H1 (cell line): ENCODE results near the gene ALDH3A1. TPM values are rescaled to one million over a fixed set of nuclear protein-coding genes. Genes with fewer than 3 reads are reported as not detected.

Experiments used
- CTCF ChIA-PET: fragments of 300-600 bp; sonication (Branson Sonifier 250); formaldehyde crosslinking; loops from one replicate; lab custom pipeline; 2021; ENCODE audit not compliant: partially characterized antibody; lab: Charles Lee
- POLR2A ChIA-PET: fragments of 300-600 bp; sonication (Branson Sonifier 250); formaldehyde crosslinking; loops from one replicate; lab custom pipeline; 2021; ENCODE audit warnings: inconsistent platforms; ENCODE audit not compliant: partially characterized antibody; lab: Charles Lee
- DNase-seq, 2 experiments: peaks; one replicate each; pipeline versions ENCODE4 v3.0.0 to v3.0.0-alpha.2; 2010 to 2022; ENCODE audit warnings: low spot score in 2 of 2, low read depth in 1 of 2, mixed read lengths in 1 of 2
- FAIRE-seq: peaks from 2 replicates; lab custom pipeline; 2011; peaks lifted over from hg19 to GRCh38; lab: Jason Lieb, UNC
- H2AFZ ChIP-seq: 2 replicates; pipeline ENCODE4 v1.8.1; 2012; ENCODE audit warnings: low read length, inconsistent platforms
- H2AK5ac ChIP-seq: 2 replicates; pipeline ENCODE4 v1.6.1; 2013; ENCODE audit warnings: low read depth, low read length
- H2BK120ac ChIP-seq: replicated peaks from 2 replicates; pipeline ENCODE3; 2013; ENCODE audit warnings: low read depth, low read length, inconsistent platforms
- H2BK12ac ChIP-seq: 2 replicates; pipeline ENCODE4 v1.6.1; 2013; ENCODE audit warnings: low read depth, low read length
- H2BK15ac ChIP-seq: 2 replicates; pipeline ENCODE4 v1.6.1; 2013; ENCODE audit warnings: low read length
- H2BK20ac ChIP-seq: 2 replicates; pipeline ENCODE4 v1.6.1; 2013; ENCODE audit warnings: low read length
- H2BK5ac ChIP-seq: 2 replicates; pipeline ENCODE4 v1.6.1; 2013; ENCODE audit warnings: low read depth, low read length
- H3K14ac ChIP-seq: 2 replicates; pipeline ENCODE4 v1.6.1; 2013; ENCODE audit warnings: inconsistent platforms; ENCODE audit not compliant: insufficient read length
- H3K18ac ChIP-seq: 2 replicates; pipeline ENCODE4 v1.6.1; 2013; ENCODE audit warnings: low read length; ENCODE audit errors: extremely low read depth
- H3K23ac ChIP-seq: 2 replicates; pipeline ENCODE4 v1.6.1; 2013; ENCODE audit warnings: inconsistent platforms; ENCODE audit not compliant: insufficient read length
- H3K23me2 ChIP-seq: 2 replicates; pipeline ENCODE4 v1.6.1; 2013; ENCODE audit warnings: low read depth, low read length
- H3K27ac ChIP-seq: 2 replicates; pipeline ENCODE4 v1.6.1; 2011; ENCODE audit warnings: low read depth, low read length, inconsistent platforms
- H3K27me3 ChIP-seq, 4 experiments: replicated peaks in 1 of 4; 1 replicate in 1 of 4; 2 replicates in 3 of 4; pipeline versions ENCODE4 v1.6.1 to v1.8.1; 2011 to 2013; ENCODE audit warnings: low read length in 3 of 4, mild to moderate bottlenecking in 3 of 4, inconsistent platforms in 2 of 4, mixed read lengths in 2 of 4, moderate library complexity in 1 of 4; ENCODE audit not compliant: control insufficient read depth in 3 of 4, insufficient read depth in 3 of 4; ENCODE audit errors: extremely low read depth in 1 of 4
- H3K36me3 ChIP-seq, 4 experiments: 2 replicates each; pipeline versions ENCODE4 v1.6.1 to v1.8.1; 2011 to 2013; ENCODE audit warnings: mild to moderate bottlenecking in 4 of 4, low read length in 3 of 4, moderate library complexity in 2 of 4, control low read depth in 1 of 4, inconsistent platforms in 1 of 4; ENCODE audit not compliant: insufficient read depth in 4 of 4, control insufficient read depth in 2 of 4
- H3K4ac ChIP-seq: replicated peaks from 2 replicates; pipeline ENCODE3; 2013; ENCODE audit warnings: low read length, low read depth, mixed read lengths, inconsistent platforms; ENCODE audit not compliant: insufficient read length
- H3K4me1 ChIP-seq, 4 experiments: replicated peaks in 1 of 4; 1 replicate in 1 of 4; 2 replicates in 3 of 4; pipeline versions ENCODE4 v1.6.1 to v1.8.1; 2011 to 2013; ENCODE audit warnings: low read length in 3 of 4, inconsistent platforms in 2 of 4, mixed read lengths in 1 of 4; ENCODE audit not compliant: insufficient read depth in 4 of 4, control insufficient read depth in 3 of 4
- H3K4me2 ChIP-seq, 2 experiments: 2 replicates each; pipeline versions ENCODE4 v1.6.1 to v1.8.1; 2011 to 2013; ENCODE audit warnings: low read depth in 2 of 2, low read length in 2 of 2, control low read depth in 1 of 2, inconsistent platforms in 1 of 2, mild to moderate bottlenecking in 1 of 2; ENCODE audit not compliant: insufficient read depth in 1 of 2
- H3K4me3 ChIP-seq, 4 experiments: fragments of 200-600, 300-600 bp in 1 of 4; sonication (generic), shearing (Covaris generic), sonication (Bioruptor Twin) in 1 of 4; 2 replicates each; pipeline versions ENCODE4 v1.5.1 to v1.8.1; 2011 to 2016; ENCODE audit warnings: low read length in 4 of 4, low read depth in 3 of 4, control low read depth in 2 of 4, inconsistent platforms in 2 of 4, mild to moderate bottlenecking in 2 of 4, mixed read lengths in 1 of 4, moderate library complexity in 1 of 4; ENCODE audit not compliant: insufficient read depth in 2 of 4; ENCODE audit errors: extremely low read depth in 1 of 4
- H3K56ac ChIP-seq: replicated peaks from 2 replicates; pipeline ENCODE3; 2013; ENCODE audit warnings: low read depth, mild to moderate bottlenecking, mixed read lengths, low read length, inconsistent platforms; ENCODE audit not compliant: insufficient read length
- H3K79me1 ChIP-seq: 2 replicates; pipeline ENCODE4 v1.6.1; 2013; ENCODE audit warnings: low read depth, low read length, control low read depth
- H3K79me2 ChIP-seq, 2 experiments: 2 replicates each; pipeline versions ENCODE4 v1.6.1 to v1.8.1; 2012 to 2013; ENCODE audit warnings: low read length in 2 of 2, mild to moderate bottlenecking in 2 of 2, inconsistent platforms in 1 of 2; ENCODE audit not compliant: insufficient read depth in 2 of 2, control insufficient read depth in 1 of 2
- H3K9ac ChIP-seq, 4 experiments: replicated peaks in 1 of 4; 1 replicate in 1 of 4; 2 replicates in 3 of 4; pipeline versions ENCODE4 v1.6.1 to v1.8.1; 2011 to 2013; ENCODE audit warnings: low read depth in 3 of 4, low read length in 3 of 4, control low read depth in 2 of 4, mild to moderate bottlenecking in 2 of 4, moderate library complexity in 2 of 4, inconsistent platforms in 1 of 4; ENCODE audit errors: extremely low read depth in 1 of 4
- H3K9me3 ChIP-seq, 2 experiments: 2 replicates each; pipeline versions ENCODE4 v1.6.1 to v1.8.1; 2012 to 2013; ENCODE audit warnings: mild to moderate bottlenecking in 2 of 2, moderate library complexity in 2 of 2, control low read depth in 1 of 2, inconsistent platforms in 1 of 2, low read depth in 1 of 2, low read length in 1 of 2, mixed read lengths in 1 of 2; ENCODE audit not compliant: insufficient read depth in 2 of 2
- H4K20me1 ChIP-seq, 2 experiments: replicated peaks in 1 of 2; 2 replicates each; pipeline versions ENCODE3 to v1.8.1; 2011 to 2013; ENCODE audit warnings: inconsistent platforms in 2 of 2, low read length in 2 of 2, mild to moderate bottlenecking in 1 of 2; ENCODE audit not compliant: insufficient read depth in 2 of 2, control insufficient read depth in 1 of 2
- H4K5ac ChIP-seq: 2 replicates; pipeline ENCODE4 v1.6.1; 2013; ENCODE audit warnings: low read length, low read depth, mixed read lengths, inconsistent platforms; ENCODE audit not compliant: insufficient read length
- H4K8ac ChIP-seq: 2 replicates; pipeline ENCODE4 v1.8.0; 2013; ENCODE audit warnings: mild to moderate bottlenecking, moderate library complexity, low read length, inconsistent platforms; ENCODE audit not compliant: insufficient read depth; ENCODE audit errors: extremely low read depth
- H4K91ac ChIP-seq: replicated peaks from 2 replicates; pipeline ENCODE3; 2013; ENCODE audit warnings: low read length, mixed read lengths, inconsistent platforms; ENCODE audit not compliant: insufficient read length
- BRCA1 ChIP-seq: IDR thresholded peaks from 2 replicates; pipeline ENCODE4 v1.6.1; 2012; ENCODE audit warnings: low read depth, low read length, improper control_type of control experiment
- CEBPB ChIP-seq: IDR thresholded peaks from 2 replicates; pipeline ENCODE4 v1.6.1; 2012; ENCODE audit warnings: low read depth, low read length
- EP300 ChIP-seq, 2 experiments: IDR thresholded peaks; 1 replicate in 1 of 2; 2 replicates in 1 of 2; pipeline ENCODE4 v1.6.1; 2011 to 2012; ENCODE audit warnings: low read depth in 2 of 2, low read length in 2 of 2, mild to moderate bottlenecking in 2 of 2, borderline replicate concordance in 1 of 2, inconsistent platforms in 1 of 2, moderate library complexity in 1 of 2
- FOSL1 ChIP-seq: IDR thresholded peaks from 2 replicates; pipeline ENCODE4 v1.6.1; 2011; ENCODE audit warnings: mild to moderate bottlenecking, low read depth, low read length, moderate library complexity; ENCODE audit not compliant: insufficient read depth
- HDAC6 ChIP-seq: IDR thresholded peaks from one replicate; pipeline ENCODE4 v1.7.1; 2012; ENCODE audit warnings: low read depth, mild to moderate bottlenecking, inconsistent platforms, low read length, moderate library complexity
- JUND ChIP-seq: IDR thresholded peaks from 2 replicates; pipeline ENCODE4 v1.6.1; 2011; ENCODE audit warnings: mild to moderate bottlenecking, improper control_type of control experiment, low read length
- KDM5A ChIP-seq: fragments of 200-600 bp; IDR thresholded peaks from 2 replicates; pipeline ENCODE4 v1.7.1; 2012; ENCODE audit warnings: mild to moderate bottlenecking, low read length, inconsistent platforms, mixed read lengths
- MAFK ChIP-seq: IDR thresholded peaks from 2 replicates; pipeline ENCODE4 v1.6.1; 2012; ENCODE audit warnings: low read depth, mild to moderate bottlenecking, improper control_type of control experiment, low read length
- POLR2A ChIP-seq, 2 experiments: IDR thresholded peaks; 1 replicate in 1 of 2; 2 replicates in 1 of 2; pipeline ENCODE4 v1.6.1; 2011; ENCODE audit warnings: low read depth in 2 of 2, low read length in 2 of 2, mild to moderate bottlenecking in 2 of 2; ENCODE audit errors: control extremely low read depth in 1 of 2
- RAD21 ChIP-seq, 2 experiments: IDR thresholded peaks in 1 of 2; conservative IDR thresholded peaks in 1 of 2; 2 replicates each; pipeline ENCODE4 v1.6.1; 2011; ENCODE audit warnings: low read depth in 2 of 2, low read length in 2 of 2, improper control_type of control experiment in 1 of 2, inconsistent platforms in 1 of 2, mild to moderate bottlenecking in 1 of 2, moderate library complexity in 1 of 2
- SAP30 ChIP-seq: fragments of 300-600 bp; sonication (generic); IDR thresholded peaks from 2 replicates; pipeline ENCODE4 v1.7.1; 2012; ENCODE audit warnings: low read length, moderate library complexity, mild to moderate bottlenecking, inconsistent platforms; ENCODE audit not compliant: insufficient read depth, insufficient replicate concordance
- TAF7 ChIP-seq: optimal IDR thresholded peaks from 2 replicates; pipeline ENCODE3; 2011; ENCODE audit warnings: low read depth, mild to moderate bottlenecking, inconsistent platforms, low read length, moderate library complexity, borderline replicate concordance
- WGBS, 2 experiments: shearing (Covaris generic) in 1 of 2; methylation state at CpG; one replicate each; pipeline versions ENCODE4 v1.1.6 to v1.1.7; 2013 to 2015; ENCODE audit warnings: low lambda C conversion rate in 2 of 2, mixed read lengths in 2 of 2, inconsistent platforms in 1 of 2, low coverage in 1 of 2, missing lambda C conversion rate in 1 of 2; ENCODE audit not compliant: insufficient replicate concordance in 2 of 2, insufficient coverage in 1 of 2, insufficient read length in 1 of 2; ENCODE audit errors: extremely low coverage in 1 of 2, missing lambda C conversion rate in 1 of 2; 5-methylcytosine and 5-hydroxymethylcytosine counted together
- polyA plus RNA-seq, 7 experiments: library from polyadenylated mRNA; depleted of rRNA in 3 of 7; stranded (reverse) in 5 of 7; unstranded in 2 of 7; fragments of >200 nt in 5 of 7; fragments of 200-250 nt in 2 of 7; gene quantifications; 1 replicate in 5 of 7; 2 replicates in 1 of 7; 4 replicates in 1 of 7; pipeline versions ENCODE4 v1.2.1 to v1.2.3, GENCODE V29; 2011 to 2013; ENCODE audit warnings: missing spikeins in 2 of 7, mixed read lengths in 2 of 7
- total RNA-seq: library from RNA; stranded (reverse); fragmentation: NEBNext Ultra II Directional; extraction: Animal tissue kit (Norgen Biotek cat#: 25700); gene quantifications from 2 replicates; pipeline ENCODE4 v1.2.1, GENCODE V29; 2021
- TF ChIP-seq, protein P1 (sequence below): IDR thresholded peaks from 2 replicates; pipeline ENCODE4 v1.6.1; 2011; ENCODE audit warnings: low read depth, mild to moderate bottlenecking, low read length; ENCODE audit not compliant: insufficient read depth

ALDH3A1 gene
- total and polyA plus RNA-seq, 2 of the 8 experiments (the other 6 are each of a cell fraction or from before 2014, with no cell fraction given) = 0.37 to 1.4 TPM

DNA sequence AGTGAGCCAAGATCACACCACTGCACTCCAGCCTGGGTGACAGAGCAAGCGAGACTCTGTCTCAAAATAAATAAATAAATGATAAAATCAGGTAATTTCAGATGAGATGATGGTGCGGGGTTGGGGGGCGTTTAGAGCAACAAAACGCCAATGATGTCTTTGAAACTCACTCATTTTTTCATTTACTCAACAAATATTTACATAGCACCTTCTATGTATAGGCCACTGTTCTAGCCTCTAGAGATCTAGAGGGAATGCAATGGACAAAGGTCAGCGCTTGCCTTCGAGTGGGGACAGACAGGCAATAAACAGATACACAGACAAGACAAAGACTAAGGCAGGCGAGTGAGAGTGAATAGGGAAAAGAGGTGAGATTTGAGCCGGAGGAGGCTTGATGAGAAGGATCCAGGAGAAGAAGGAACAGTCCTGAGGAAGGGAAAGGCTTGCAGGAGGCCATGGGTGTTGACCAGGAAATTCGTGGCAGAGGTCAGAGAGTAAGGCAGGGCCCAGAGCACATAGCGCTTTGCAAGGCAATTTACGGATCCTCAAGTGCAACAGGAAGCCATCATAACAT lies 14.1 kb downstream of the ALDH3A1 start:
- Histone ChIP-seq H3K9ac (no peak overlapping the region), H2BK15ac (no peak overlapping the region), H3K56ac (no peak overlapping the region), H4K8ac (no peak overlapping the region), H4K20me1 (no peaks in the 10 kb centered on the region), H2BK120ac (no peak overlapping the region), H3K27me3 (no peaks in the 10 kb centered on the region), H4K5ac (no peak overlapping the region), H3K23me2 (no peaks in the 10 kb centered on the region), H2AFZ (no peak overlapping the region), H2BK5ac (no peak overlapping the region), H2BK20ac (no peak overlapping the region), H3K4ac (no peak overlapping the region), H3K4me3 (no peak overlapping the region), H3K36me3 (no peaks in the 10 kb centered on the region), H3K23ac (no peak overlapping the region), H3K79me1 (no peaks in the 10 kb centered on the region), H3K79me2 (no peaks in the 10 kb centered on the region), H3K4me1 (no peaks in the 10 kb centered on the region), H3K9me3 (no peaks in the 10 kb centered on the region), H2AK5ac (no peak overlapping the region), H3K14ac (no peak overlapping the region), H4K91ac (no peak overlapping the region), H3K4me2 (no peak overlapping the region), H2BK12ac (no peak overlapping the region), H3K18ac (no peak overlapping the region), H3K27ac (no peak overlapping the region)
- DNase-seq = no peak
- ChIA-PET CTCF (interaction anchor here (0.6 to 2.0 kb wide), 3 partner anchors 9 to 303 kb away, joined by 3 to 7 read pairs (median 7); no protein-coding TSS in a partner anchor), POLR2A (no interaction called here)
- no peak for FAIRE-seq
- 83% methylated on average over 11 of the region's 11 CpGs; no CpG with 5 or more reads in 1 of the 2 experiments for WGBS, 2 experiments
- TF ChIP-seq MAFK = no peak
- TF ChIP-seq FOSL1 = no peak
- TF ChIP-seq, protein P1, sequence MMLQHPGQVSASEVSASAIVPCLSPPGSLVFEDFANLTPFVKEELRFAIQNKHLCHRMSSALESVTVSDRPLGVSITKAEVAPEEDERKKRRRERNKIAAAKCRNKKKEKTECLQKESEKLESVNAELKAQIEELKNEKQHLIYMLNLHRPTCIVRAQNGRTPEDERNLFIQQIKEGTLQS = no peak
- TF ChIP-seq RAD21 (IDR thresholded peaks at IDR 0.05 in 1 of 2, conservative IDR thresholded peaks at IDR 0.05 in 1 of 2; ENCODE audit: low read depth in 2 of 2, low read length in 2 of 2) = no peak
- no peak for TF ChIP-seq TAF7
- no peak for TF ChIP-seq SAP30
- TF ChIP-seq CEBPB = no peak
- no peak for TF ChIP-seq HDAC6
- no peak for TF ChIP-seq BRCA1
- no peak for TF ChIP-seq JUND
- no peak for TF ChIP-seq KDM5A
- TF ChIP-seq EP300 (IDR thresholded peaks at IDR 0.05; ENCODE audit: borderline replicate concordance in 1 of 2, low read depth in 2 of 2, low read length in 2 of 2) = no peak
- no peak for TF ChIP-seq POLR2A (IDR thresholded peaks at IDR 0.05; ENCODE audit: control extremely low read depth in 1 of 2, low read depth in 2 of 2, low read length in 2 of 2)
